ENCODE measurements around the gene ACOT7.

ACOT7 gene

DNA sequence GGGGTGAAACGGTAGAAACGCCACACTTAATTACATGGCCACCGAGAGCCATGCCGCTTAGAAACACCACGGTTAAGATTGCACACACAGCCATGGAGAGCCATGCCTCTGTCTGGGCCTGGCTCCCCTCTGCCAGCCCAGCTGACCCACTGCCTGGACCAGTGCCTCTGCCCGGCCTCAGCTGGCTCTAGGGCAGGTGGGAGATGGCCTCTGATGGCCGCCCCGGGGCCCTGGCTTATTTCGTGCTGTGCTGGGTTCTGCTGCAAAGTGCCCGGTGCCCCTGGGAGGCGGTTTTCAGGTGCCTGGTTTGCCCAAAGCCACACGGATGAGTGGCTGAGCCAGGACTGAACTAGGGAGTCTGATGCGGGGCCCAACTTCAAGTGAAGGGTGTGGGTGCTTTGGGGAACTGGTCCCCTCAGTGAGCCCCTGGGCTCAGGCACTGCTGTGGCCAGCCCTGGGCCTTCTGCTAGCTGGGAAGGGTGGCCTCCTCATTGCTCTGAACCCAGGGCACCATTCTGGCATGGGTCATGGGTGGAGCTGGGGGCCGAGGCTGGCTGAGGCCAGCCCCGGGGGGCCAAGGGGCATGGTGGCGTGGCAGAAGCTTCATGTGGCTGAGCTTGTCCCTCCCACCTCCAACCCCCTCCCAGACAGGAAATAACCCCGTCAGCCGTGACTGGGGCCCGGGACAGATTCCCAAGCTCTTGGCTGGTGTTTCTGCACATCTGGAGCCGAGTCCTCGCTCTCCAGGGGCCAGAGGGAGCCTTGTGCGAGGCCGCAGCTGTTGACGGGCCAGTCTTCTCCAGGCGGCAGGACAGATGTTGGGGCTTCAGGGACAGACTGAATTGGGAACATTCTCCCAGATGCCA lies 130.8 kb downstream of the ACOT7 start:
- DNase-seq: no peak

DNA sequence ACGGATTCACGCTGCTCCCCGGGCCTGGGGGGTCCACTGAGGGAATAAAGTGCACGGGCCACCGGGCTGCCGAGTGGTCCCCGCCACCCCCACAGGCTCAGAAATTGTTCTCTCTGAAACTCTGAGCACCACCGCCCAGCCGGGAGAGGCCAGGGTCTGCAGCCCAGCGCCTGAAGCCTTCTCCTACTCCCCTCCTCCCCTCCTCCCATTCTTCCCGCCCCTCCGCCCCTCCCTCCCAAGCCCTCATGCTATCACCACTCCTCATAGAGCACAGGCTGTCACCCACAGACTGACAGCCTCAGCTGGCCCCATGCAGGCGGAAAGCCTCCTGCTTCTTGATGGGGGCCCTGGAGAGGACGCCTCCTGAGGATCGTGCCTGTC lies 132.0 kb downstream of the ACOT7 start:
- no peak for DNase-seq

DNA sequence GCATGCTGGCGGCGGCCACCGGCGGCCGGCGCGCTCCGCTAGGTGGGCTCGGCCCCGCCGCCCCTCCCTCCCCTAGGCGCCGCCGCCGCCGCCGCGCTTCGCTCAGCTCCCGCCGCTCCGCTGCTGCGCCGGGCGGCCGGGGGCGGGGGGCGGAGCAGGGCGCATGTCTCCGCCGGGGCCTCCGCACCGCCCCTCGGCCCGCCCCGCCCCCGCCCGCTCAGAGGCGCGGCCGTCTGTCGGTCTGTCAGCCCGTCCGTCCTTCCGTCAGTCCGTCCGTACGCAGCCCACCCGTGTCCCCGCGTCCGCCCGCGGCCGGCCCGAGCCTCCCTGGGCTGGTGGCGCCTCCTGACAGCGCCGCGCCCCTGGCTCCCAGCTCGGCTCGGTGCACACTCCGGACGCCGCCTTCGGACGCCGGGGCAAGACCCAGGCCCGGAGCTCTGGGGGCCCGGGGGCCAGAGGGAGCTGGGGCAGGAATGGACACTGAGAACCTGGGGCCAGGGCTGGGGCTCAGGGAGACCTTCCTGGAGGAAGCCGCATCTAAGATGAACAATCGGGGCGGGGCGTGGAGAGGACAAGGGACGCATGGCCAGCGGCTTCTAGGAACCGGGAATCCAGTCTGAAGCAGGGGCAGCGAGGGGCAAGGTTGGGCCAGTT lies 132.5 kb downstream of the ACOT7 start, which contains the start of gene GPR153:
Gene GPR153 (minus strand): TSS at position 138 of the 654 bp plus-strand sequence. CDS start 6,193 bp downstream, outside the sequence.
- peak in 1 of 2 donors; percentile 34 for DNase-seq

DNA sequence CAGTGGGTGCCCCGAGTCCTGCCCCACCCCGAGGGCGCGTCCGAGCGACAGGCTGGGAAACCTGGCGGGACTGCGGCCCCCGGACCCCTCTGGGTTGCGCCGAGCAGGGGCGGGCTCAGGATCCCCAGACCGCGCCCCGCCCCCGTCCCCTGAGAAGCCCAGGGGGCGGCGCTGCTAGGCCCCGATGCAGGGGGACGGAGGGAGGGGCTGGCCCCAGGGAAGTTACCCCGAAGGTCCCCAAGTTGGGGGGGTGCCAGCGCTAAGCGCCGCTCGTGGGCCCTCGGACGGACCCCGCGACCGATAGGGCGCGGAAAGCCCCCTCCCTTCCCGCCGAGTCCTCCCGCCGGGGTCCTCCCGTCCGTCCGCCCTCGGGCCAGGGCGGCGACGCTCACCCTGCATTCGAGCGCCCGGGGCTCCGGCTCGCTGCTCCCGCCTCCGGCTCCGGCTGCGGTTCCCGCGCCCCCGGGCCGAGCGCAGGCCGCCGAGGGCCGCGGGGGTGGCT lies 133.1 kb downstream of the ACOT7 start:
- no peak for DNase-seq

DNA sequence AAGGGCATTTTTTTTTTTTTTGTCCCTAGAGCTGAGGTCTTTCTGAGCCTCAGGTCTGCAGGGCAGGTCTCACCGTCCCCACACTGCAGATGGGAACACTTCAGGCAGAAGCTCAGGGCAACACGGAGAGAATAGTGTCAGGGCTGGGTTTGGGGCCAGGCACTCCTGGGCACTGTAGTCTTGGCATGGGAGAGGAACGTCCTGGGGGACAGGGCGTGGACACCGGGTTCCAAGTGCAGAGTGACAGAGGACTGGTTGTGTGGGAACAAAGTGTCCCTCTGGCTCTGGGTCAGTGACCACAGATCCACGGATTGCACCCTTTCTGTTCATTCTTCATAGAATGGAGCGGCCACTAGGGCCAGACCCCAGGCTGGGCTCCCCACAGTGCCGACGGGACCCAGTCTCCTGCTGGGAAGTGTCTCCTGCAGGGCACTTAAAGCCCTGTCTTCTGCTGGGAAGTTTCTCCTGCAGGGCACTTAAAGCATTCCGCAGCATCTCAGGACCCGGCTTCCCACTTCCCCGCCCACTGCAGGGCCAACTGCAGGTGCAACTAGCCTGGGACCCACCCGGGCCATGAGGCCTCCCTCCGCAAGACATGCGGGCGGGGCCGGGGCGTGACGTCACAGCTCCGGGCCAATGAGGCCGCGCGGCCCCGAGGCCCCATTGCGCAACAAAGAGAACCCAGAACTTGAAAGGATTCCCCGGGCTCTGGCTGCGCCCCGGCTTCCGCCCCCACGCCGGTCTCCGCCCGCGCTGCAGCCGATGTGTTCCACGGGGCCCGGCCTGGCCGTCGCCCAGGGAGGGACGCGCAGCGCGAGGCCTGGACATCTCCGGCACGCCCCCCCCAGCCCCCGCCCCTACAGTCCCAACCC lies 133.8 kb downstream of the ACOT7 start:
- peak; percentile 6 to 62 for DNase-seq

- no peak for DNase-seq
Measured at GRCh38 chr1:6258675-6259074, 134.9 kb downstream of the ACOT7 start.

DNA sequence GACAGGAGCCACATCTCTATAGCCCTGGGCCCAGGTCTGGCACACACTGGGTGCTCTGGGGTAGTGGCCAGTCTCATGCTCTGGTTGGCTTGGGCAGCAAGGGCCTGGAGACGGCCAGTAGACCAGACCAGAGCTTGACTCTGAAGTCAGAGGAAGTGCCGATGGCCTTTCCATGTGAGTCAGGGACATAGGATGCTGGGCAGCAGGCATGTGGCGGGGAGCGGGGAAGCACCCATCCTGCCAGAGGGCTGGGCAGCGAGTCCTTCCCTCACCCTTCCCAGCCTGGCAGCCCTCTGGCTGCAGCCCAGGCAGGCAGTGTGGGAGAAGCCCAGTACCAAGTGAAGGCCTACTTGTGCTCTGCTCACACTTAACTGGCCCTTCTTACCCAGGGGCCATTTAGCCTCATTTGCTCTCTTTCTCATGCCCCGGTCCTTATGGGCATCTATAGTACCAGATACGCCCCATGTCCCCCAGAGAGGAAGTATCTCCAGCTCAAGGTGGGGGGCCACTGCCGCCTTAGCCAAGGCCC lies 136.0 kb downstream of the ACOT7 start:
- no peak for DNase-seq

DNA sequence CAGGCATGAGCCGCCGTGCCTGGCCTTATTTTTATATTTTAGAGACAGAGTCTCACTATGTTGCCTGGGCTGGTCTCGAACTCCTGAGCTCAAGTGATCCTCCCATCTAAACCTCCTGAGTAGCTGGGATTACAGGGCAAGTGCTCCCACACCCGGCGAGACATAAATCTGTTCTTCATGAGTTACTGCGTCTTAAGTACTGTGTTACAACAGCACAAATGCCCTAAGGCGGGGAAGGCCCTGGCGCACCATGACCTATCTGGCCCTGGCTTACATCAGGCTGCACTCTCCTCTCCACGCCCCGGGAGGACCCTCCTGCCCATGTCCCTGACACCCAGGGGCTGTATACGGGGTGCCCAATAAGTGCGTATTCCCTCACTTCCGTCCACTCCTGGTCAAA lies 136.9 kb downstream of the ACOT7 start:
- DNase-seq: no peak

- no peak for DNase-seq
Measured at GRCh38 chr1:6254691-6255090, 138.9 kb downstream of the ACOT7 start.

DNA sequence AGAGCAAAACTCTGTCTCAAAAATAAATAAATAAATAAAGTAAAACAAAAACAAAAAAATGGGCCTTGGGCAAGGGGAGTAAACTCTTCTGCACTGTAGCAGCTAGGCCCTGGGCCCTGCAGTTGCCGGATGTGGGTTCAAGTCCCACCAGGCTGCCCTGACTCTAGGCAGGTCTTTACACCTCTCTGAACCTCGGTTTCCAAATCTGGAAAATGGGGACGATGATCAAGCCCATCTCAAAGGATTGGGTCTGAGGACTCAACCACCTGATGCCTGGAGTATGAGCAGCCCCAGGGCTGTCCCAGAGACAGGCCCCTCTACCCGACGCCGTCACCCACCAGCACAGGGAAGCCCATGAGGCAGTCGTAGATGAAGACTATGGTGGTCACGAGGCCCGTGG lies 140.2 kb downstream of the ACOT7 start:
- no peak for DNase-seq

- no peak for DNase-seq
Measured at GRCh38 chr1:6252374-6252710, 141.2 kb downstream of the ACOT7 start.

- DNase-seq: no peak
Measured at GRCh38 chr1:6251681-6252373, 141.7 kb downstream of the ACOT7 start.

- DNase-seq: no peak
Measured at GRCh38 chr1:6251233-6251632, 142.3 kb downstream of the ACOT7 start.

DNA sequence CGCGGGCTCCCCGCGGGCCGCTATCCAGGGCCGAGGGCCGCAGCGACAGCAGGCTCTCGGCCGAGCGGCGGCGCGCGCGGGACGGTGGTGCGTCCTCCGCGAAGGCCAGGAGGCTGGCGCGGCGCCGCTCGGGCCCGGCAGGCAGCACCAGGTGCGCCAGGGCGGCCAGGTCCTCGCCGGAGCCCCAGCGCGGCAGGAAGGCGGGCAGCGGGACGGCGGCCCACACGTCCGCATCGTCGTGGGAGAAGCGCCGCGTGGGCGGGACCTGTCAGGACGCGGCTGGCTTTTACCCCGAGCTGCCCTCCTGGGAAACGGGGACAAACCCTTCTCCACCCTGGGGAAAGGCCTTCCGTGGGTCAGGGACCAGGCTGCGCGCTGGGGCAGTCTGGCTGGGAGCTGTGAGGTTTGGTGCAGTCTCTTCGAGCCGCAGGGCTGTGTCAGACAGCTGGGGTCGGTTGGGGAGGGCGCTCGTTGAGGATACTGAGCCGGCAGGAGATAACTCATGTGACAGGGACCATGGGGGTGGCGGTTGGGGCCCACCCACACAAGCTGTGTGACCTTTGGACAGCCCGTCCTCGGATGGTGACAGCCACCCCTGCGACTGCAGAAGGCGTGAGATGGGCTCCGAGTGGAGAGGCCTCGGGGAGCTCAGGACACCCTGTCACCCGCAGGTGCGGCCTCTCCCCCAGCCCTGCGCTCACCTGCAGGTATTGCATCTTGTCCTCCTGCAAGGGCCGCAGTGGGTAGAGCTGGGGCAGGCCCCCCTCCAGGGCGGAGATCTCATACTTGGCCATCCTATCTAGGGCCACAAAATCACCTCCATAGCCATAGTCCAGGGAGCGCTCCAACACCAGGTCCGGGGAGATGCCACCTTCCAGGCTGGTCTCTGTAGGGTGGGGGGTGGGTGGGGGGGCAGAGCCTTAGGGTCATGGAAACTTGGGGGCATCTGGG lies 143.6 kb downstream of the ACOT7 start:
- DNase-seq: no peak

DNA sequence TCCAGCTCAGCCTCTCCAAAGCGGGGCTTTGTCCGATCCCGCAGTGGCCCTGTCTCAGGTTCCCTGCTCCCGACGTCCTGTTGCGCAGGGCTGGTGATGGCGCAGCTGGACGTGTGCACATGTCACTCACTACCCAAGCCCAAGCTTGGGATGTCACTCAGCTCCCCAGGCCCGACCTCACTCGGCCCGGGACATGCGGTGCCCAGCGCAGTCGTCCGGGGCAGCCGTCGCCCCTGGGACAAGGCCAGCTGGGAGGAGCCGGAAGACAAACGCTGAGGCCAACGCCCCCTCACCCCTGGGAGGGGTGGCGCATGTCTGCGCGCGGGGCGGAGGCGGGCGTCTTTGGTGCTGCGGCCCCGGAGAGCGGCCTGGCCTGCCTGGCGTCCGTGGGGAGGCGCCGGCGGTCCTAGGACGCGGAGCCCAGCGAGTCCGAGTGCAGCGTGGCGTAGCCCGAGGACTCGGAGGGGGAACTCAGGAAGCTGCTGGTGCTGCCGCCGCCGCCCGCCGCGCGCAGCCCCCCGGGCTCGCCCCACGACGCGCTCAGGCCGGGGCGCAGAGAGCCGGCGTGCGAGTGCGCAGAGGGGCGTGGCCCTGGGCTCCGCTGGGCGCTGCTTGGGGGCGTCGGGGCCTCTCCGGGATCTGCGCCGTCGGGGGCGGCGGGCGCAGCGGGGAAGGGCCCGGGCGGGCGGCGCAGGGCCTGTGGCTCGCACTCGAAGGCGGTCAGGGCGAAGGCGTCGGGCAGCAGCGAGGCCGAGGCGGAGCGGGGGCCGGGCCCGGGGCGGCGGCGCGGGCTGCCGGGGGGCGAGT lies 144.4 kb downstream of the ACOT7 start:
- DNase-seq: no peak

GRCh38 chr1:6248161-6248776 lies 145.3 kb downstream of the ACOT7 start:
- no peak for DNase-seq

DNA sequence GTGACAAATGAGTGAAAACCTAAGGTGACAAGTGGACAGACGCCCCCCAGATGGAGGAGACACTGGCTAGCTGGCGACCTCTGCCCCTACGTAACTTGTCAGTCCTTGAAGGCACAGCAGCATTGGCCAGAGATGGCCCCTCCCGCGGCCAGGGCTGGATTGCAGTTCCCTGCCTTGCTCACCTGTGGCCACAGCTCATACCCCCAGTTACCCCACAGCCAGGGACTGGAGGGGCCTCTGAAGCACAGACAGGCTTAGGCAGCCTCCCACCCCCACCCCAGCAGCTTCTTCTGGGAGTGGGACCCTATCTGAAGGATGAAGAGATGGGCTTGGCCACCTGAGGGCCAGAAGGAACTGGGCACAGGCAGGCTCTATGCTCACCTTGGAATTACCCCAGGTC lies 145.9 kb downstream of the ACOT7 start:
- no peak for DNase-seq

DNA sequence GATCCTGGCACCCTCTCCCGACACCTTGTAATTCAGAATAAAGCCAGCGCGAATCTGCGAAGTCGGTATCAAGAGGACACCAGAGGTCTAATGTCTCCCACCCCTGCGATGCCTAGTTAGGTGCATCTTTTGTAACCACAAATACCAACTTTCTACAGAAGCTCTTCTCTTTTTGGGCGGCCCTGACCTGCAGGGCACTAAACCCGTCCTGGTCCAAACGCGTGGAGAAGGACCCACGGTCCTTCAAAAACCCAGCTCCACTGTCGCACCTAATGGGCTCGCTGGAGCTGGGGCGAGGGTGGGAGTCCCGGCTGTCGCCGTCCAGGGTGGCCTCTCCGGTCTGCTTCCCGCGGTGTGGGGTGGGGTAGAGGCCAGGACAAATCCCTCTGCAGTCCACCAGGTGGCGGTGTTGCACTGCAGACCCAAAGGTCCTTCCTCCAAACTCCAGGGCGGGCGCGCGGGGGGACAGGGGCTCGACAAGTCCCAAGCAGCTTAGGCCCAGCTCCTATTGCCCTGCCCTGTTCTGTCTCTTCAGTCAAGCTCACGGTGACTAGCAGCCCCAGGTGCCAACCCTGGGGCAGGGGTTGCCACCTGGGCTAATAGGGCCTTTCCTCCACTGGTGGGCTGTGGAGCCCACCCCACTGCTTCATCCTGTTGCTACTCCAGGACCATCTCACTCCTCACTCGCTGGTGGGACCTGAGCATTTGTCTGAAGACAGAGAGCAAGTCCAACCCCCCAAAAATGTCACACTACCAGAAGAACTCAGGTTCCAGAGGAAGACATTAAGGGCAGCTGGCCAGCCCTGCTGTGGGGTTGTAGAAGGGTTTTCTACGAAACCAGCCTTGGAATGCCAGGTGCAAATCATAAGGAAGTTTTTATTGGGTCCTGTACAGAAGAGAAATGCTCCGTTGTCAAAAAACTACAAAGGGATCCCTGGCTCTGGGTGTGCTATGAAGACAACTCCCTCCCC lies 146.8 kb downstream of the ACOT7 start:
- peak; percentile 57 to 70 for DNase-seq

All from bone marrow (tissue), 2 donors.